Measurements from ENCODE around the gene OR6X1.
"Not testable (repeated sequence)": the region's sequence is repeated elsewhere in the genome, so short reads cannot be mapped to it uniquely, and the experiment has no call there.

OR6X1 gene

DNA sequence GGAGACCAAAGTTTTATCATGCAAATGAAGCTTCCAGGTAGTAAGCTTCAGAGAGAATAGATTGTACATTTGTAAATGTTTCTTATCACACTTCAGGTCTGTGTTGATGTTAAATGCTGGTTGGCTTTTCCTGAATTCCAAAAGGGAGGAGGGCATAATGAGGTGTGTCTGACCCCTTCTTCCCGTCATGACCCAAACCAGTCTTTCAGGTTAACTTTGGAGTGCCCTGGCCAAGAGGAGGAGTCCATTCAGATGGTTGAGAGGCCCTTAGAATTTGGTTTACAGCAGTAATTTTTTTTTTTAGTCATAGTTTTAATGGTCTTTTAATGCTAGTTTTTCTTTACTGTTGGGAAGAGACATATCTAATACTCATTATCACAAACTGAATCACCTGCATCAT is 2.5 kb downstream of the OR6X1 start:
- no peak for DNase-seq

DNA sequence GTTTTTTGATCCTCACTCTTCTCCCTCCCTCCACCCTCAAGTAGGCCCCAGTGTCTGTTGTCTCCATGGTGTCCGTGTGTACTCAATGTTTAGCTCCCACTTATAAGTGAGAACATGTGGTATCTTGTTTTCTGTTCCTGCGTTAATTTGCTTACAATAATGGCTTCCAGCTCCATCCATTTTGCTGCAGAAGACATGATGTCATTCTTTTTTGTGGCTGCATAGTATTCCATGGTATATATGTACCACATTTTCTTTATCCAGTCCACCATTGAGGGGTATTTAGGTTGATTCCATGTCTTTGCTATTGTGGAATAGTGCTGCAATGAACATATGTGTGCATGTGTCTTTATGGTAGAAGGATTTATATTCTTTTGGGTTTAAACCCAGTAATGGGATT is 6.0 kb downstream of the OR6X1 start:
- not testable (repeated sequence) for DNase-seq

DNA sequence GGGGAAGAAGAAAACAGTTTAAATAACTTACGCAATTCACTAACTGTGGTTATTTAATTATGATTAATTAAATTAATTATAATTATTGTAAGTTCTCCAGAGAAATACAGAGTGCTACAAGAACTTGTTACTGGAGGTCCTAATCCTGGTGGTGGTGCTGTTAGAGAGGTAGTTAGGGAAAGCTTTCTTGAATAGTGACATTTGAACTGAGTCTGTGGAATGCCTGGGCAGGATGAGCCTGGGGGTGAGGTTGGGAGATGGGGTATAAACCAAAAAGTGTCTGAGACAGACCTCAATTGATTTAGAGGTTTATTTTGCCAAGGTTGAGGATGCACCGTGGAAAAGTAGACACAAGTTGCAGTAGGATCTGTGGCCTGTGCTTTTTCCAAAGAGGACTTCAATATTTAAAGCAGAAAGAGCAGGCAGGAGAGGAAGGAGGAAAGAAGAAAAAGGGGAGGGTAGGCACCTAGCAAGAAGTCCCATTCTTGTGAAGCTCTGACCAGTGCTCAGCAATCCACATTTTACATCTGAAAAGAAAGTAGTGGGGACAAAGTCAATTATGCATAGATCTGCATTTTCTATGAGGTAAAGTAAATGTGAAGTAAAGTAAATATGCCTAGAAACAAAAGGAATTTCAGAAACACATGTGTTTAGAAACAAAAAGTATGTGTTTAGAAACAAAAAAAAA is 8.4 kb downstream of the OR6X1 start:
- no peak for DNase-seq

DNA sequence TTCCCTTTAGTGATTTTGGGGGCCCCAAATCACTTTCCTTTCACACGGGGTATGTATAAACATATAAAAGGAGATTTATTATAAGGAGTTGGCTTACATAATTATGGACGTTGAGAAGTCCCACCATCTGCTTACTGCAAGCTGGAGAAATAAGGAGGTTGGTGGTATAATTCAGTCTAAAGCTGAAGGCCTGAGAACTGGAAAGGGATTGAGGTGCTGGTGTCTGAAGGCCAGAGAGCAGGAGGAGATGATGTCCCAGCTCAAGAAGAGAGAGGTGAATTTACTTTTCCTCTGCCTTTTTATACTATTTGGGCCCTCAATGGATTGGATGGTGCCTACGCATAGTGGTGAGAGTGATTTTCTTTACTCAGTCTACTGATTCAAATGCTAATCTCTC is 11.6 kb downstream of the OR6X1 start:
- no peak for DNase-seq

DNA sequence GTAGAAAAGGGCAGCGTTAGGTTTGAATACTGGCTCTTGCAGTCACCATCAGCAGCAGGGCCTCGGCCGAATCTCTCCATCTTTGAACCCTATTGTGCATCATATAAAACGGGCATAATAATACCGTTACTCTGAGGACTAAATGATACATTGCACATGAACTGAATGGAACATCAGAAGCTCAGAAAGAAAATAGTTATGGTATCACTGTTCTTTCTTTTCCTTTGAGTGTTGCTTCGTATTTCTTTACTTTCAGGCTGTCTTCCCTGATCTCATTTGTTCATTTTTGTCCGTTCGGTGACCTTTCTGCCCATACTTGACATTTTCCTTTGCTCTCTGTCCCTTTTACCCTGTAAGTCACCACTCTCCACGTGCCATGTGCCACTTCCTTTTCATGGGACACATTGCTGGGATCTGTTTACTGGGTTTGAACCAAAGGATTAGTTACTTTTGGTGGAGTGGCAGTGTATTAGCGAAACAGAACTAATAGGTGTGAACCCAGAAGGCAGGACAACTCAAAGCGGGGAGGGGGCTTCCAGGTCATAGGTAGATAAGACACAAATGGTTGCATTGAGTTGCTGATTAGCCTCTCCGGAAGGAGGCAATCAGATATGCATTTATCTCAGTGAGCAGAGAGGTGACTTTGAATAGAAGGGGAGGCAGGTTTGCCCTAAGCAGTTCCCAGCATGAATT is 12.1 kb downstream of the OR6X1 start:
- no peak for DNase-seq

DNA sequence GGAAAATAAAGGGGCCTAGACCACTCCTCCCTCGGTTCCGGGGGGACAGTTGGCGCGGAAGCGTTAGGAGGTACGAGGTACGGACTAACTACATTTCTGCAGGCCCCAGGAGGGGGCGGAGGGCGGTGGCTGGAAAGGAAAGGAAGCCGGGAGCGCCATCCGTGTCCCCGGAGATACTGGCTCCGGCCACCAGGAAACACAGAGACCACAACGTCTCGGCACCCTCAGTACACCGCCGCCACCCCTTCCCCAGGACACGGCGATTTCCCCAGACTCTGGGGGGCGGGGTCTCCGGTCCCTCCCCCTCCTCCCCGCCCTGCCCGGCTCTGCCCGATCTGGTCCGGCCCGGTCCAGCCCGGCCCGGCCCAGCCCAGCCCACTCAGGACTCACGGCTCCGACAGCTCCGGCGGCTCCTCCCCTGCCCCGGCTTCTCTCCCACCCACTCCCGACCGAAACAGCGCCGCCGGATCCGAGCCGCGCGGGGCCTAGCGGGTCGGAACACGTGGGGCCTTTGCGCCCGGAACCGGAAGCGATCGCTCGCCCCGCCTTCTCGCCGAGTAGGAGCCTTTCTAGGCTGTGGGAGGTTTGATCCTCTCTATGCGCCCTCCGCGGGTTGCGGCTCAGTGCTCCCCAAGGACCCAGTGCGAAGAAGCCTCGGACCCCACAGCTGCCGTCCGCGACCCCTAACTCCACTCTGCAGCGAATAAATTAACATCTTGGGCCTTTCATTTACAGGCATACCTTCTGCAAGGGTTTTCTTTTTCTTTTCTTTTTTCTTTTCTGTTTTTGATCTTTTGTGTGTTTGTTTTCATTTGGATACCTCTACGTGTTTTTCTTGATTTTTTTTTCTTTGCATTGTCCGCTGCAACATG is 12.9 kb downstream of the OR6X1 start, which contains the start of gene ZNF202:
ZNF202 (minus strand) TSS at position 502 of the 872 bp plus-strand sequence. CDS start 10,772 bp downstream, outside the sequence.
- peak; percentile 92 for DNase-seq

DNA sequence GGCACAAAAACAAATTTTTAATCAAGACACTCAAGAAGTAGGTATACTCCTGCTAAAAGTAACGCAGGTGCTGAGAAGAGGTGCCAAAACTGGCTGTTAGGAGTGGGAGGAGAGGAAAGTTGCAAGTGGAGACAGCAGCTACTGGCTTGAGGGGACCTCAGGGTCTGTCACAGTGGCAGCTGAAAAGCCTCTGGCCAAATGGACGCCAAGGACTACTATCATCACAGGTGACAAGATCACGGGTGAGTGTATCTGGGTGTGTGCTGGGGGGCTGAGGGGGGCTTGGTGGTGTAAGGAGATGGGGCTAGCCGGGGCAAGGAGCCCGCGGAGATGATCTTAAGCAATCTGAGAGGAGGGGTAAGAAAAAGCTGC is 13.5 kb downstream of the OR6X1 start:
- no peak for DNase-seq

DNA sequence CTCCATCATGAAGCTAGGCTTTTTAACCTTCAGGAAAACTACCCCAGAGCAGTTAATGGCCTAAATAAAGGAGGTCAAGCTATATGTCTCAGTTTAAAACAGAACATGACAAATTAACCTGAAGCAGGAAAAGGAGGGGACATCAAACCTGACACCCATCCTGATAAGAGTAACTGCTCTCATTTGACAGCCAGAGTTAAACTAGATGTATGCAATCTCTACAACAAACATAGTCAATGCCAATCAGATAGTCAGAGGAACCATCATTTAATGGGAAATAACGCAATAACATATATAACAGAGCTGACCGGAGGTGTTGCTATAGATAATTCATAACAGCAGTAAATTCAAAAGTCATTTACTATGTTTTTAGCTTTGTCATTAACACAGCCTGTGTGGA is 15.9 kb downstream of the OR6X1 start:
- no peak for DNase-seq

DNA sequence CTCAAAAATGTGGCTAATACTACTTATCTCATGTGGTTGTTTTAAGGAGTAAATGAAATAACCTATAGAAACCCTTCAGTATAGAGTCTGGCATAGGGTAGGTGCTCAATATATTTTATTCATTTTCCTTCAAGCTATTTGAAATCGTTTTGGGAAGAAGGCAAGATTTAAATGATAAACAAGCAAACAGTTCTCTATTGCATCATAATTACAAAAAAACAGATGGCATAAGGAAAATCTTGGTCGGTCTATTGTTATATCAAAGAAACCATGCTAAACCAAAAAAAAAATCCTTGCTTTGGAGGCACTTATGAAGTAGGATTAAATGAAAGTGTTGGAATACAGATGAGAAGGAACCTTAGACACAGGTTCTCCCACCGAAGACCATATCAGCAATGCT is 17.5 kb downstream of the OR6X1 start:
- no peak for DNase-seq

DNA sequence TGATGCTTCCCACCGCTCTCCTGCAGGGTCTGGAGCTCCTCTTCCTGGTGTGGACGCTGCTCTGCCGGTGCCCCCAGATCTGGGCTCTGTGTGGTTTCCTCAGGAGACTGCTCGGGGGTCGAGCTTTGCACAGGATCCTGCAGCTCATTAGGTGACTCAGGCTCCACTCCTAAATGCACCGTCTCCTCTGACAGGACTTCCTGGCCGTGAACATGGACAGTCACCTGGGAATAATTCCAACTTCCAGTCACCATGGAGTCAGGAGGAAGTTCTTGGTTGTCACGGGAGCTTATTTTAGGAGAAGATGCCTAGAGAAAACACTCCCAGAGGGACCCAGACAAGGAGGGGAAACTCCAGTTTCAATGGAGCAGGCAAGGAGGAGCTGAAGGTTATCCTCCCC is 24.7 kb downstream of the OR6X1 start:
- no peak for DNase-seq

DNA sequence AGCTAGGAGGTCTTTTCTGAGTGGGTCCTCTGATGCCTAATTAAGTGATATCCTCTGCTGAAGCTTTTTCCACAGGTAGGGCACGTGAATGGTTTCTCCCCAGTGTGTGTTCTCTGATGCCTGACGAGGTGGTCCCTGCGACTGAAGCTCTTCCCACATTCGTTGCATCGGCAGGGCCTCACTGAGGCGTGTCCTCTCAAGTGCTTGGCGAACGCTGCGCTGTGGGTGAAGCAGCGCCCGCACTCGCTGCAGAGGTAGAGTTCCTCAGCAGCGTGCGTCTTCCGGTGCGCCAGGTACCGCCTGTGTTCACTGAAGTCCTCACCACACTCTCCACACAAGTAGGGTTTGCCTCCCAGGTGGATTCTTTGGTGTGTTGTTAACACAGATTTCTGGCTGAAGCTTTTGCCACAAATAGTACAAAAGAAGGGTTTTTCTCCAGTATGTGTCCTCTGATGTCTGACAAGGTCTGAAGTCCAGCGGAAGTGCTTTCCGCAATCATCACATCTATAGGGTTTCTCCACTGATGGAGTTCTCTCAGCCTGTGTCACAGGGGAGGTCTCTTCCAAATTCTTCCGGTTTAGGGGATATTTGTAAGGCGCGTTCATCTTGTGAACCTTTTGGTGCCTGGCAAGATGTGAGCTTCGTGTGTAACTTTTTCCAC is 28.2 kb downstream of the OR6X1 start:
- DNase-seq = no peak

DNA sequence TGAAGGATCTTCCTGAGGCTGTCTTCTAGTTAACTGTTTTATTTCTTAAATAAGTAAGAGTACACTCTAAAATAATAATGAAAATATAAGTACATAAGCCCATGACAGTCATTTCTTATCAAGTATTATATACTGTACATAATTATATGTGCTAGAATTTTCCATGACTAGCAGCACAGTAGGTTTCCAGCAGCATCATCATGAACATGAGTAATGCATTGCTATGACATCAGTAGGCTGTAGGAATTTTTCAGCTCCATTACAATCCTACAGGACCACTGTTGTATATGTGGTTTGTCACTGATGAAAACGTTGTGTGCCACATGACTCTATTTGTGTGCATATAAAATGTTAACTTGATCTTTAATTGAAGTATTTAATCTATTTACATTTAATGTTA is 34.9 kb downstream of the OR6X1 start:
- DNase-seq = no peak

DNA sequence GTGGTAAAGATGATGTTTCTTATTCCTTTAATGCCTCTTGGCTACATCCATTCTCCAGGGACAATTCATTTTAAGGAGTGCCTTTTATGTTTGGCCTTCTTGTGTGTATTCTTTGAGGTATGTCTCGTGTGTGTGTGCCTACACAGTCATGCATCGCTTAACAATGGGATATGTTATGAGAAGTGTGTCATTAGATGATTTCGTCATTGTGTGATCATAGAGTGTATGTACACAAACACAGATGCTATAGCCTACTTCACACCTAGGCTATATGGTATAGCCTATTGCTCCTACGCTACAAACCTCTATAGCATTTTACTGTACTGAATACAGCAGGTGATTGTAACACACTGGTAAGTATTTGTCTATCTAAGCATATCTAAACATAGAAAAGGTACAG is 35.8 kb downstream of the OR6X1 start:
- DNase-seq = no peak

DNA sequence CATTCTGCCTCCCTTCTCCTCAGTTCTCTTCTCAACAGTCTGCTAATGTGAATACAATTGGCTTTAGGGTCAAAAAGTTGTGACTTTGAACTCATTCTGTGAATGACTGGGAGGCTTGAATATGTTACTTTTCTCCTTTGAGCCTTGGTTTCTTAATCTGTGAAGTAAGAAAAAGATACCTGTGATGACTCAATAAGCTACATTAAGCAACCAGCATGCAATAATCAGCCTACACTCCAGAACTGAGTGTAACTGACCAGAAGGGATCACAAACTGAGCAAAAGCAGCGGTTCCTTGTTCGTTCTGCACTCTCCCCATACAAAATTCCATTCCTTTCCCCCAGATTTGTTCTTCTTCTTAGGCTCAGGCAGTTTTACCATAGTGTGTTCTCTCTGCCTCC is 36.3 kb downstream of the OR6X1 start:
- no peak for DNase-seq

DNA sequence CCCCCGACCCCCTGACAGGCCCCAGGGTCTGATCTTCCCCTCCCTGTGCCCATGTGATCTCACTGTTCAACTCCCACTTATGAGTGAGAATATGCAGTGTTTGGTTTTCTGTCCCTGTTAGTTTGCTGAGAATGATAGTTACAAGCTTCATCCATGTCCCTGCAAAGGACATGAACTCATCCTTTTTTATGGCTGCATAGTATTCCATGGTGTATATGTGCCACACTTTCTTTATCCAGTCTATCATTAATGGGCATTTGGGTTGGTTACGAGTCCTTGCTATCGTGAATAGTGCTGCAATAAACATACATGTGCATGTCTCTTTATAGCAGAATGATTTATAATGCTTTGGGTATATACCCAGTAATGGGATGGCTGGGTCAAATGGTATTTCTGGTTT is 41.7 kb downstream of the OR6X1 start:
- DNase-seq = not testable (repeated sequence)

DNA sequence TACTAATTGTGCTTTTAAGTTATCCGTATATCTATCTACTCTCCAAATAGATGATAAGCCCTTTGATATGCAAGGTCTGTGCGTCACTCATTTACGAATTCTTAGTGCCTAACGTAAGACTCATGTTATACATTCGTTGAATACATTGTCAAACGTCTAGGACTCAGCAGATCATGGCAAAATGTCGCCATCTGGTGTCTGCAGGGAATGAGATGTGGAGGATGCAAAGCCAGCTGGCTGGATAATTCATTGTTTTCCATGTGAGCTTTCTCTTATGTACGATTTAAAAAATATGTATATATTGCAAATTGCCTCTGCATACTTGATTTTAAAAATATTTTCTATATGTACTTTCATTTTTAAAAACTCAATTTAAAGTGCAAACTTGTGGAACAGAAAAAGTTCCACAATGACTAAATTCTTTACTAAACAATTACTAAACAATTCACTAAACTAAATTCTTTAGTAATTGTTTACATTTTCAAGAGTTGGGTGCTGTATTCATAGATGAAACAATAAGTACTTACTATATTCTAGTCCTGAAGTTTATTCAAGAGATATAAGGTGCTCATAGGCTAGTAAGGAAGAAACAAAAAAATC is 46.6 kb downstream of the OR6X1 start:
- DNase-seq = peak; percentile 56

DNA sequence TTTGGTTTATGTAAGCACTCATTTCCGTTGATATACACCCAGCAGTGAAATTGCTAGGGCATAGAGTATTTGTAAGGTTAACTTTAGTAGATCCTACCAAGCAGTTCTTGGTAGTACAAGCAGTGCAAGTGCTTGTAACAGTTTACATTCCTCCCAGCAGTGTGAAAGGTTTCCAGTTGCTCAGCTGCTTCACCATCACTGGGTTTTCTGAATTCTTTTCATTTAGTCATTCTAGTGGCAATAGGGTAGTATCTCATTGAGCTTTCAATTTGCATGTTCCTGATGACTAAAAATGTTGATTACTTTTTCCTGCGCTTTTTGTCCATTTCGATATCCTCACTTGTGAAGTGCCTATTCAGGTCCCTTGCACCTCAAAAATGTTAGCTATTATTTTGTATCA is 47.1 kb downstream of the OR6X1 start:
- no peak for DNase-seq

DNA sequence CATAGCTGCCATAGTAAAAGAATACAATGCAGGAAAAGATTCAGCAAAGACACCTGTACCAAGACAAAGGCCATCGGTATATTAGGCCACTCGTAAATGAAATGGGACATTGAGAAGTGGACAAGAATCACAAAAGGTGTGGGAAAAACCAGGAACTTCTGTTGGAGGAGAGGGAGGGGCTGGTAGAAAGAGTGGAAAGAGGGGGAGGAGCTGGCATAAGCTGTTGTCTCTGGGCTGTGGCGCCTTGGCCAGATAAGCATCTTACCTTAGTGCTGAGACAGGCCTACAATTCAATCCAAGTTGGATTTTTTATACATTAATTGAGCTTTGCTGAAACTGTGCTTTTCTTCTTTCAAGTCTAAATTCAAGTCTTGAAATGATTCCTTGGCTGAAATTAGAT is 50.0 kb downstream of the OR6X1 start:
- DNase-seq = no peak
